ENCODE measurements around the gene TGFB2. TPM values are rescaled to one million over a fixed set of nuclear protein-coding genes. Genes with fewer than 3 reads are reported as not detected.

TGFB2 gene
- total RNA-seq, 2 experiments from 2014 or later: not detected

- ChIA-PET POLR2A (no interaction called here), CTCF (no interaction called here)
Measured at GRCh38 chr1:218355278-218355677, 10.1 kb downstream of the TGFB2 start.

GRCh38 chr1:218357211-218357892, 12.2 kb downstream of the TGFB2 start:
- POLR2A ChIA-PET: no interaction called here
- CTCF ChIA-PET: interaction anchor here (0.7 to 1.2 kb wide), 2 partner anchors 16 to 1453 kb away, joined by 3 to 4 read pairs; no protein-coding TSS in a partner anchor

GRCh38 chr1:218357893-218358232, 12.7 kb downstream of the TGFB2 start:
- ChIA-PET POLR2A (no interaction called here), CTCF (interaction anchor here (1.2 kb wide), 1 partner anchor 15 kb away, joined by 3 read pairs; no protein-coding TSS in a partner anchor)

- ChIA-PET POLR2A (no interaction called here), CTCF (no interaction called here)
Measured at GRCh38 chr1:218361298-218362065, 16.3 kb downstream of the TGFB2 start.

- POLR2A ChIA-PET: no interaction called here
- CTCF ChIA-PET: no interaction called here
Measured at GRCh38 chr1:218362418-218363076, 17.4 kb downstream of the TGFB2 start.

- POLR2A ChIA-PET: no interaction called here
- CTCF ChIA-PET: interaction anchor here (1.0 to 1.3 kb wide), 2 partner anchors 10 to 33 kb away, joined by 3 read pairs; no protein-coding TSS in a partner anchor
Measured at GRCh38 chr1:218363141-218363540, 18.0 kb downstream of the TGFB2 start.

GRCh38 chr1:218364028-218364710, 19.0 kb downstream of the TGFB2 start:
- ChIA-PET CTCF (interaction anchor here (1.0 to 1.3 kb wide), 2 partner anchors 9 to 34 kb away, joined by 3 read pairs; no protein-coding TSS in a partner anchor), POLR2A (no interaction called here)

GRCh38 chr1:218365226-218365999, 20.3 kb downstream of the TGFB2 start:
- CTCF ChIA-PET: no interaction called here
- POLR2A ChIA-PET: no interaction called here

GRCh38 chr1:218366322-218367052, 21.4 kb downstream of the TGFB2 start:
- ChIA-PET POLR2A (no interaction called here), CTCF (no interaction called here)

GRCh38 chr1:218367118-218367517, 22.0 kb downstream of the TGFB2 start:
- ChIA-PET POLR2A (no interaction called here), CTCF (no interaction called here)

- CTCF ChIA-PET: no interaction called here
Measured at GRCh38 chr1:218368686-218369085, 23.6 kb downstream of the TGFB2 start.

GRCh38 chr1:218369688-218370511, 24.8 kb downstream of the TGFB2 start:
- POLR2A ChIA-PET: interaction anchor here (0.5 kb wide), 1 partner anchor 1502 kb away, joined by 3 read pairs; no protein-coding TSS in a partner anchor
- CTCF ChIA-PET: no interaction called here

More at GRCh38 chr1:218368686-218369085, 23.6 kb downstream of the TGFB2 start:
- POLR2A ChIA-PET: no interaction called here

GRCh38 chr1:218371927-218372672, 27.0 kb downstream of the TGFB2 start:
- CTCF ChIA-PET: interaction anchor here (1.5 kb wide), 1 partner anchor 8 kb away, joined by 3 read pairs; no protein-coding TSS in a partner anchor
- POLR2A ChIA-PET: no interaction called here

GRCh38 chr1:218374401-218375353, 29.5 kb downstream of the TGFB2 start:
- ChIA-PET CTCF (no interaction called here), POLR2A (no interaction called here)

GRCh38 chr1:218376722-218377121, 31.6 kb downstream of the TGFB2 start:
- ChIA-PET CTCF (interaction anchor here (0.6 kb wide), 1 partner anchor 146 kb away, joined by 3 read pairs; no protein-coding TSS in a partner anchor), POLR2A (no interaction called here)

GRCh38 chr1:218377143-218377660, 32.1 kb downstream of the TGFB2 start:
- ChIA-PET POLR2A (no interaction called here), CTCF (no interaction called here)
